Globus pallidus (tissue), 1 donor: ENCODE data around the gene LDLRAP1.
A peak's percentile ranks its signal among the peaks of the same experiment; 100 is the strongest.
"Not testable (repeated sequence)": the region's sequence is repeated elsewhere in the genome, so short reads cannot be mapped to it uniquely, and the experiment has no call there.

Experiments
- DNase-seq: peaks from one replicate; pipeline ENCODE4 v3.0.0-alpha.2; 2015; ENCODE audit warnings: low spot score

LDLRAP1 gene

GRCh38 chr1:25543425-25544242 lies at the start of gene LDLRAP1:
Gene LDLRAP1 (plus strand): TSS chr1:25543606. CDS start chr1:25543699, 93 bp downstream.
- peak; percentile 84 for DNase-seq

DNA sequence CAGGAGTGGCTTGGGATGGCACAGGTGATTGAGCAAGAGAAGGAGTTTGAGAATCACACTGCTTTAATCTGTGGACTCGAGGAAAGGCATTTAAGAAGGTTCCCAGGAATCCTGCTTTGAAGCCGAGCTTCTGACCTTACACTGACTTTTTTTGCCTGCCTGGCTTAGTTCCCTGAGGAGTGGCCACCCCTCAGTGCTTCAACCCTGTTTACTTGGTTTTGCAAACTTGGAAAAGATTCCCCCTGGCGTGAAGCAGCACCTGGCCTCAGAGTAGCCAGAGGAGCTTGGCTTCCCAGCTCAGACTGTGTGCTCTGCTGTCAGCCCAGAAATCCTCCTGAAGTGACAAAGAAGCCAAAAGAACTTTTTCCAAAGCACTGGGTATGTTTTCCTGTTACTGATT lies 48.5 kb upstream of the LDLRAP1 start:
- no peak for DNase-seq

DNA sequence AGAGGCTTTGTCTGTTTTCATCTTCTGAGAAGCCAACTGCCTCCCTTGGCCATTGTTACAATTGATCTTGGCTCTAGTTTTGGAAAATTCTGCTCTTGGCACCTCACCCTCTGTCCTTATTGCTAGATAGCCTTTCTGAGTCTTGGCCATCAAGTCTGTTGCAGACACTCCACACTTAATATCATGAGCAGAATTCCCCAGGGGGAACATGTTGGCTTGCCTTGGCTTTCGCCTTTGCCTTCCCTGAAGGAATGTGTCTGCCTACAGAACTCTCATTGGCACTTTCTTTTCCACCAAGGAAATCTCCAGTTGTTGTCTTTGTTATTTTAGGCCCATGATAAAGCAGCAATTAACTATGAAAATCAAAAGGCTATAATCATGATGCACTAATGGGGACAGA lies 42.7 kb upstream of the LDLRAP1 start:
- DNase-seq: no peak

- no peak for DNase-seq
Observed at GRCh38 chr1:25501235-25502058, 42.0 kb upstream of the LDLRAP1 start.

- no peak for DNase-seq
Observed at GRCh38 chr1:25502957-25503356, 40.4 kb upstream of the LDLRAP1 start.

DNA sequence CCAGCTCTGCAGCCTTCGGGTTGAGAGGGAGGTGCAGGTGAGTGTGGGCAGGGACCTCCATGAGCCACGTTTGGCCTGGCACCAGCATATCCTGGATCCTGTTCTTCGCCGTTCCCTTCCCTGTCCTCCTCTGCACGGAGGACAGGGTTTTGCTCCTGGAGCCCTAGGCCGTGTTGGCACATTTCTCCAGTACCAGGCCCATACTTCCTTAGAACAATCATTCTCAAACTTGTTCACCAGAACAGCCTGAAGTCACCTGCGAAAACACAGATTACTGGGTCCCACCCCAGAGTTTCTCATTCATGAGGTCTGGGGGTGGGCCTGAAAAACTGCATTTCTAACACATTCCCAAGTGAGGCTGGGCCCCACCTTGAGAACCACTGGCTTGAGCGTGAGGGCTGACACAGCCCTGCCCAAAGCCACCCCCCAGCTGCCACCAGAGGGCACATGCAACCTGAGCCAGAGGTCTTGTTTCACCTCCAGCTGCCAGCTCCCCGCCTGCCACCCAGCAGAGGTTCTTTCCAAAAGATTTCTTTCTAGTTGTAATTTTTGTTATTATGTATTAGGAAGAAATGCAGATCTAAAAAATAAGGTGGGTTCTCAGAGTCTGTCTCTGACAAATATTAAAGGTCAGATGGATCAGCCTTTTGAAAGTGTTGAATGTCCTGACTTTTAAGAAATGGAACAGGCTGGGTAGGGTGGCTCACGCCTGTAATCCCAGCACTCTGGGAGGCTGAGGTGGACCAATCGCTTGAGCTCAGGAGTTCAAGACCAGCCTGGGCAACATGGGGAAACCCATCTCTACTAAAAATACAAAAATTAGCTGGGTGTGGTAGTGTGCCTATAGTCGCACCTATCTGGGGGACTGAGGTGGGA lies 39.6 kb upstream of the LDLRAP1 start:
- no peak for DNase-seq

GRCh38 chr1:25504706-25505595 lies 38.5 kb upstream of the LDLRAP1 start:
- no peak for DNase-seq

DNA sequence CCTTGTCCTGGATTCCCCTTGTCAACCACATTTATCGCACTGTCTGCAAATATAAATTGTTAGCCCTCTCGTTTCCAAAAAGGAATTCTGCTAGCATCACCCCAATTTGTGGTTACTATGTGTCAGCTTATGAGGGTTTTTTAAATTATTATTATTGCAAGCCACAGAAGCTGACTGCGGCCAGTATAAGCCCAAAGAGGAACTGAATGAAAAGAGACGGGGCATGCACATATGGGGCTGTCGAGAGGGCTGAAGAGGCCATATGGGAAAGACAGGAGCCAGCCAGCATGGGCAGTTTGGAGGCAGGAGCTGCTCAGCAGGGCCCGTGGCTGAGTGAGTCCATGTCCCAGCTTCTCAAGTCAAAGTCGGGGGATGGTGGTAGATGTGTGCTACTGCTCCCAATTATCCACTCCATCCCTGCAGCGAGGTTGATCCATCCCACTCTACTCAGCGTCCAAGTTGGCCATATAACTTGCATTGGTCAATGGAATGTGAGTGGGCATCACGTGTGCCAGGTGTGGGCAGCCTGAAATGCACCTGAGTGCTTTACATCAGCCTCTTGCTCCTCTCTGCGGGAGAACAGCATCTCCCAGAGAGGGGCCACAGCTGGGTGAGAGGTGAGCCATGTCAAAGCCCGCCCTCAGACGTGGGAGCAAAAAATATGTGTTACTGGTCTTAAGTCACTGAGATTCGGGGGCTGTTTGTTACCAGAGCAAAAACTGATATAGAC lies 37.6 kb upstream of the LDLRAP1 start:
- DNase-seq: no peak

GRCh38 chr1:25506566-25507463 lies 36.6 kb upstream of the LDLRAP1 start:
- DNase-seq: not testable (repeated sequence)

DNA sequence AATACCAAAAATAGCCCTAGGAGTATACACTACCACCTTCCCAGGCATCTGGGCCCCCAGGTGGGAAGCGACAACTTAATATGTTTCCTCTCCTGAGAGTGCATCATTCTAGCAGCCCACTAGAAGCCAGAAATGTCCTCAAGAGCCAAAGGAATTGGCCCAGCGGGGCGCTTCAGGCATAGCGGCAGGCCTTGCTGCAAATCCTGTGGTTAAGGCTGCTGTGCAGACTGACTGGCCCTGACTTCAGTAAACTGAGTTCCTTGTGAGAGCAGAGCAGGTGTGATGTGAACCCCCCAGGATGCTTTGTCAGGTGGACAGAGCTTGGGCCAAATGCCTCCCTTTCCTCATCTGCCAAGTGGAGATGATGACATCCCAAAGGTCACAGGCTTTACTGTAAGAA lies 29.7 kb upstream of the LDLRAP1 start:
- no peak for DNase-seq

DNA sequence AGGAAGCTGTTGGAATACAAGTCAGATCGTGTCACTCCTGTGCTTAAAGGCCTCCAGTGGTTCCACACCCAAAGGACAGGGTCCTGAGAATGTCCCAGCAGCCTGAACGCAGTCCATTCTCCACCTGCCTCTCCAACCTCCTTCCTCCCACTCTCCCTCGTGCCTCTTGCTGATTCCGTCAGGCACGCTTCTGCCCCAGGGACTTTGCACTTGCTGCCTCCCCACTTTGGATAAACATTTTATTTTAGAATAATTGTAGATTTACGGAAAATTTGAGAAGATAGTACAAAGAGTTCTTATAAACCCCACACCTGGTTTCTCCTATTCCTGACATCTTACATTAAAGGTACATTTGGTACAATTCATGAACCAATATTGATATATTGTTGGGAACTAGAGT lies 28.4 kb upstream of the LDLRAP1 start:
- DNase-seq: no peak

GRCh38 chr1:25516686-25517085 lies 26.7 kb upstream of the LDLRAP1 start:
- DNase-seq: no peak

- DNase-seq: no peak
Observed at GRCh38 chr1:25517476-25518394, 25.7 kb upstream of the LDLRAP1 start.

DNA sequence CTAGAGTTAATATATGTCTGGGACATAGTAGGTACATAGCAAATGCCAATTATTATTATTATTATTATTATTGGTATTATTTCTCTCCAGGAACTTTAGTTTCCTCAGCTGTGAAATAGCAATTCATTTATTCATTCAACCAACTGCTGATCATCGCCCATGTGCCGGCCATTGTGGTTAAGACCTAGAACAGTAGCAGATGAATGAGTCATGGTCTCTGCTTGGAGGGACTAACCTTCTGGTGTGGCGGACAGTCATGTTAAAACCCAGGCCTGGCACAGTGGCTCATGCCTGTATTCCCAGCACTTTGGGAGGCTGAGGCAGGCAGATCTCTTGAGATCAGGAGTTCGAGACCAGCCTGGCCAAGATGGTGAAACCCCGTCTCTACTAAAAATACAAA lies 23.8 kb upstream of the LDLRAP1 start:
- DNase-seq: no peak

GRCh38 chr1:25520446-25521061 lies 22.9 kb upstream of the LDLRAP1 start:
- peak; percentile 51 for DNase-seq

GRCh38 chr1:25522031-25522655 lies 21.3 kb upstream of the LDLRAP1 start:
- no peak for DNase-seq

GRCh38 chr1:25523542-25523941 lies 19.9 kb upstream of the LDLRAP1 start:
- no peak for DNase-seq
